ENCODE data around the gene PARN.

DNA sequence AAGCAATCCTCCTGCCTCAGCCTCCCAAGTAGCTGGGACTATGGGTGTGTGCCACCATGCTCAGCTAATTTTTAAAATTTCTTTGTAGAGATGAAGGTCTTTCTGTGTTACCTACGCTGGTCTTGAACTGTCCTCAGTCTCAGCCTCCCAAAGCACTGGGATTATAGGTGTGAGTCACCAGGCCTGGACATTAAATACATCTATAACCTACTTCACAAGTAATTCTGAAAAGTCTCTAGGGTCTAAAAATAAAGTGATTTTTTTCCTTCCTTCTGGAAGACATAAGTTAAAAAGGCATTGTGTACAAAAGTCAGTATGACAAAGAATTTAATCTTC lies 118.3 kb downstream of the PARN start:
- TF ChIP-seq, protein P1, sequence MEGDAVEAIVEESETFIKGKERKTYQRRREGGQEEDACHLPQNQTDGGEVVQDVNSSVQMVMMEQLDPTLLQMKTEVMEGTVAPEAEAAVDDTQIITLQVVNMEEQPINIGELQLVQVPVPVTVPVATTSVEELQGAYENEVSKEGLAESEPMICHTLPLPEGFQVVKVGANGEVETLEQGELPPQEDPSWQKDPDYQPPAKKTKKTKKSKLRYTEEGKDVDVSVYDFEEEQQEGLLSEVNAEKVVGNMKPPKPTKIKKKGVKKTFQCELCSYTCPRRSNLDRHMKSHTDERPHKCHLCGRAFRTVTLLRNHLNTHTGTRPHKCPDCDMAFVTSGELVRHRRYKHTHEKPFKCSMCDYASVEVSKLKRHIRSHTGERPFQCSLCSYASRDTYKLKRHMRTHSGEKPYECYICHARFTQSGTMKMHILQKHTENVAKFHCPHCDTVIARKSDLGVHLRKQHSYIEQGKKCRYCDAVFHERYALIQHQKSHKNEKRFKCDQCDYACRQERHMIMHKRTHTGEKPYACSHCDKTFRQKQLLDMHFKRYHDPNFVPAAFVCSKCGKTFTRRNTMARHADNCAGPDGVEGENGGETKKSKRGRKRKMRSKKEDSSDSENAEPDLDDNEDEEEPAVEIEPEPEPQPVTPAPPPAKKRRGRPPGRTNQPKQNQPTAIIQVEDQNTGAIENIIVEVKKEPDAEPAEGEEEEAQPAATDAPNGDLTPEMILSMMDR (conservative IDR thresholded peaks at IDR 0.05 in 1 of 2, IDR thresholded peaks at IDR 0.05 in 1 of 2; ENCODE audit: low read depth in 1 of 2, low read length in 2 of 2), result no peak
- TF ChIP-seq EZH2 (IDR thresholded peaks at IDR 0.05; ENCODE audit: low read length, missing control alignments), result no peak
